ENCODE results near the gene RASA4B.
"Not testable (repeated sequence)": the region's sequence is repeated elsewhere in the genome, so short reads cannot be mapped to it uniquely, and the experiment has no call there.

The RASA4B gene

GRCh38 chr7:102524803-102525202, 7.2 kb upstream of the RASA4B start:
- H4K20me1 ChIP-seq (ENCODE audit: insufficient read depth, low read length); H3K4me3 ChIP-seq (ENCODE audit: low read depth, low read length, poor library complexity, severe bottlenecking); H3K4me1 ChIP-seq (ENCODE audit: insufficient read depth, low read length, severe bottlenecking); H3F3A ChIP-seq (ENCODE audit: insufficient read depth, low read length); H3K27ac ChIP-seq (ENCODE audit: low read depth, low read length, poor library complexity, severe bottlenecking); H3K9ac ChIP-seq (ENCODE audit: low read length); H3K79me2 ChIP-seq (ENCODE audit: insufficient read depth, low read length); H2AFZ ChIP-seq (ENCODE audit: low read length); H3K9me3 ChIP-seq (ENCODE audit: low read length); H3K27me3 ChIP-seq (ENCODE audit: insufficient read depth, low read length); H3K36me3 ChIP-seq (ENCODE audit: insufficient read depth, low read length); H3K9me2 ChIP-seq (ENCODE audit: low read depth, low read length); H3K4me2 ChIP-seq (ENCODE audit: low read length): not testable (repeated sequence)

DNA sequence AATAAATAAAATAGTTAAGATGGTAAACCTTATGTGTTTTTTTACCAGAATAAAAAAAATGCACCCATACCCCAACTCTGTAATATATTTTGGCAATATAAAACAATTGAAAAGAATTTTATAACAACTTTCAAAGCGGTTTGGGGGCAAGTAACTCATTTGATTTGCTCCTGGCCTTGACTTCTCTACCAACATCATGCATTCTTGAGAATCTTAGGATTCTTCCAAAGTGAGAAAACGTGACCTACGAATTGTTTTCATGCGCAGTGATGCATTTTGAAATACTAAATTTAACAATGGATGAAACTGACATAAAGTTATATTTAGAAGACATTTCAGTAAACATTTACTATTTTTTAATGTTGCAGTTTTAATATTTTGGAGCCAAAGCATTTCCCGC, 3.2 kb upstream of the RASA4B start:
- not testable (repeated sequence) for H4K20me1 ChIP-seq (ENCODE audit: insufficient read depth, low read length); H3K9me2 ChIP-seq (ENCODE audit: low read depth, low read length); H3K9me3 ChIP-seq (ENCODE audit: low read length); H2AFZ ChIP-seq (ENCODE audit: low read length); H3K9ac ChIP-seq (ENCODE audit: low read length); H3K79me2 ChIP-seq (ENCODE audit: insufficient read depth, low read length); H3K4me2 ChIP-seq (ENCODE audit: low read length); H3K4me1 ChIP-seq (ENCODE audit: insufficient read depth, low read length, severe bottlenecking); H3F3A ChIP-seq (ENCODE audit: insufficient read depth, low read length); H3K27me3 ChIP-seq (ENCODE audit: insufficient read depth, low read length); H3K27ac ChIP-seq (ENCODE audit: low read depth, low read length, poor library complexity, severe bottlenecking); H3K36me3 ChIP-seq (ENCODE audit: insufficient read depth, low read length); H3K4me3 ChIP-seq (ENCODE audit: low read depth, low read length, poor library complexity, severe bottlenecking)

- not testable (repeated sequence) for H3K9ac ChIP-seq (ENCODE audit: low read length); H4K20me1 ChIP-seq (ENCODE audit: insufficient read depth, low read length); H3K9me3 ChIP-seq (ENCODE audit: low read length)
These were observed 626 bp downstream of the RASA4B start for GRCh38 chr7:102516951-102517350.

GRCh38 chr7:102515889-102516288, 1.7 kb downstream of the RASA4B start:
- H3K79me2 ChIP-seq (ENCODE audit: insufficient read depth, low read length); H3F3A ChIP-seq (ENCODE audit: insufficient read depth, low read length); H3K4me1 ChIP-seq (ENCODE audit: insufficient read depth, low read length, severe bottlenecking); H3K9me3 ChIP-seq (ENCODE audit: low read length); H3K9ac ChIP-seq (ENCODE audit: low read length); H4K20me1 ChIP-seq (ENCODE audit: insufficient read depth, low read length); H2AFZ ChIP-seq (ENCODE audit: low read length); H3K4me2 ChIP-seq (ENCODE audit: low read length); H3K36me3 ChIP-seq (ENCODE audit: insufficient read depth, low read length); H3K9me2 ChIP-seq (ENCODE audit: low read depth, low read length); H3K27me3 ChIP-seq (ENCODE audit: insufficient read depth, low read length); H3K4me3 ChIP-seq (ENCODE audit: low read depth, low read length, poor library complexity, severe bottlenecking); H3K27ac ChIP-seq (ENCODE audit: low read depth, low read length, poor library complexity, severe bottlenecking): not testable (repeated sequence)

More at GRCh38 chr7:102516951-102517350, 626 bp downstream of the RASA4B start:
- H3K9me2 ChIP-seq (ENCODE audit: low read depth, low read length); H3K4me1 ChIP-seq (ENCODE audit: insufficient read depth, low read length, severe bottlenecking); H3K27me3 ChIP-seq (ENCODE audit: insufficient read depth, low read length); H2AFZ ChIP-seq (ENCODE audit: low read length); H3K4me2 ChIP-seq (ENCODE audit: low read length); H3K79me2 ChIP-seq (ENCODE audit: insufficient read depth, low read length); H3K27ac ChIP-seq (ENCODE audit: low read depth, low read length, poor library complexity, severe bottlenecking); H3F3A ChIP-seq (ENCODE audit: insufficient read depth, low read length); H3K4me3 ChIP-seq (ENCODE audit: low read depth, low read length, poor library complexity, severe bottlenecking); H3K36me3 ChIP-seq (ENCODE audit: insufficient read depth, low read length): not testable (repeated sequence)

DNA sequence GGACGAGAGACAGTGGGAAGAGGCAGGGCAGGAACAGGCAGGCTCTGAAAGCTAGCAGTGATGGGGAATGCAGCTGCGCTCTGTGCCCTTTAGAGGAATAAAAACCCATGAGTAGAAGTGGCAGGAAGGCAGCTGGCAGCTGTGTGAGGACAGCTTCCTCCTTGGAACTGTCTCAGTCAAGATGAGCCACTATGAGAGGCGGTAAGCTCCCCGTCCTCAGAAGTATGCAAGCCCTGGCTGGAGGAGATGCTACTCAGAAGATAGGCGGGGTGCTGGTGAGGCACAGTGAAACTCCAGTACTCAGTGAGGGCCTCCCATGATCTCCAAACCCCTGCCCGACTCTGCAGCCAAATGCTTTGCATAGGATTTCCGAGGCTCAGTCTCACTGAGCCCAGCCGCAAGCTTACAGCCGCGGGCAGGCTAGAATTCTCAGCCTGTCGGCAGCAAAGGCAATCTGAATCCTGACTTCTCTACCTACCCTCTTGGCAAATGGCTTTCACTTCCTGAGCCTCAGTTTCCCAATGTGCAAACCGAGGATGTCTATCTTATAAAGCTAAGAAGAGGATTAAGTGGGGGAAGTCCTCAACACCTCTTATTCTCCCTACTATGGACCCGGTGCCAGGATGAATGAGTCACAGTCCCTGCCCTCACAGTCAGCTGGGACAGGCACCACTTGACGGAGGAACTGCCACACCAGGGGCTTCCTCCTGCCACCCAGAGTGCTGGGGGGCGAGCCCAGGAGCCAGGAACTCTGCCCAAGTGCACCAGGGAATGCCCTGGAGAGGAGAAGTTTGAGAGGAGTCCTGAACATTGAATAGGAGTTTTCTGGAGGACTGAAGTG, 2.5 kb downstream of the RASA4B start:
- not testable (repeated sequence) for H3K9ac ChIP-seq (ENCODE audit: low read length); H3K36me3 ChIP-seq (ENCODE audit: insufficient read depth, low read length)

DNA sequence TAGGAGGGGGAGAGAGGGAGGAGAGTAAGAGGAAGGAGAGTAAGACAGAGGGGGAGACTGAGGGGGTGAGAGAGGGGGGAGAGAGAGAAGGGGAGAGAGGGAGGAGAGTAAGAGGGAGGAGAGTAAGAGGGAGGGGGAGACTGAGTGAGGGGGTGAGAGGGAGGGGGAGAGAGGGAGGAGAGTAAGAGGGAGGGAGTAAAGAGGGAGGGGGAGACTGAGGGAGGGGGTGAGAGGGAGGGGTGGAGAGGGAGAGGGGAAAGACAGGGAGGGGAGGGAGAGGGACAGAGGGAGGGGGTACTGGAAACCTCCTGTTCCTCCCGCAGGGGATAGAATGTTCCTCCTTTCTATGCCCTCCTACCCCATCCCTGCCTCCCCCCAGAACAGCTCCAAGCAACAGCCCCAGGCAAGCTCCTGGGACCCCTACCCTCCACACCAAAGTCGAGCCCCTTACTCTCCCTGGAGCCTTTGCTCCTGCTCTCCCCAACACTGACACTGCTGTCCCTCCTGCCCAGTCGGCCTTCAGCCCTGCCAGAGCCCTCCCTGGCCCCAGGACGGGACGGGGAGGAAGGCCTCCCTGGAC, 4.8 kb downstream of the RASA4B start:
- H3K4me1 ChIP-seq (ENCODE audit: insufficient read depth, low read length, severe bottlenecking); H3F3A ChIP-seq (ENCODE audit: insufficient read depth, low read length); H3K9me2 ChIP-seq (ENCODE audit: low read depth, low read length); H3K4me2 ChIP-seq (ENCODE audit: low read length); H3K27ac ChIP-seq (ENCODE audit: low read depth, low read length, poor library complexity, severe bottlenecking); H4K20me1 ChIP-seq (ENCODE audit: insufficient read depth, low read length); H3K9ac ChIP-seq (ENCODE audit: low read length); H3K9me3 ChIP-seq (ENCODE audit: low read length); H2AFZ ChIP-seq (ENCODE audit: low read length); H3K36me3 ChIP-seq (ENCODE audit: insufficient read depth, low read length); H3K79me2 ChIP-seq (ENCODE audit: insufficient read depth, low read length); H3K27me3 ChIP-seq (ENCODE audit: insufficient read depth, low read length); H3K4me3 ChIP-seq (ENCODE audit: low read depth, low read length, poor library complexity, severe bottlenecking): not testable (repeated sequence)

More for the DNA sequence above, 2.5 kb downstream of the RASA4B start:
- not testable (repeated sequence) for H3K79me2 ChIP-seq (ENCODE audit: insufficient read depth, low read length); H3K9me3 ChIP-seq (ENCODE audit: low read length); H3K4me1 ChIP-seq (ENCODE audit: insufficient read depth, low read length, severe bottlenecking); H3F3A ChIP-seq (ENCODE audit: insufficient read depth, low read length); H3K4me3 ChIP-seq (ENCODE audit: low read depth, low read length, poor library complexity, severe bottlenecking); H3K9me2 ChIP-seq (ENCODE audit: low read depth, low read length); H4K20me1 ChIP-seq (ENCODE audit: insufficient read depth, low read length); H3K27me3 ChIP-seq (ENCODE audit: insufficient read depth, low read length); H2AFZ ChIP-seq (ENCODE audit: low read length); H3K27ac ChIP-seq (ENCODE audit: low read depth, low read length, poor library complexity, severe bottlenecking); H3K4me2 ChIP-seq (ENCODE audit: low read length)

DNA sequence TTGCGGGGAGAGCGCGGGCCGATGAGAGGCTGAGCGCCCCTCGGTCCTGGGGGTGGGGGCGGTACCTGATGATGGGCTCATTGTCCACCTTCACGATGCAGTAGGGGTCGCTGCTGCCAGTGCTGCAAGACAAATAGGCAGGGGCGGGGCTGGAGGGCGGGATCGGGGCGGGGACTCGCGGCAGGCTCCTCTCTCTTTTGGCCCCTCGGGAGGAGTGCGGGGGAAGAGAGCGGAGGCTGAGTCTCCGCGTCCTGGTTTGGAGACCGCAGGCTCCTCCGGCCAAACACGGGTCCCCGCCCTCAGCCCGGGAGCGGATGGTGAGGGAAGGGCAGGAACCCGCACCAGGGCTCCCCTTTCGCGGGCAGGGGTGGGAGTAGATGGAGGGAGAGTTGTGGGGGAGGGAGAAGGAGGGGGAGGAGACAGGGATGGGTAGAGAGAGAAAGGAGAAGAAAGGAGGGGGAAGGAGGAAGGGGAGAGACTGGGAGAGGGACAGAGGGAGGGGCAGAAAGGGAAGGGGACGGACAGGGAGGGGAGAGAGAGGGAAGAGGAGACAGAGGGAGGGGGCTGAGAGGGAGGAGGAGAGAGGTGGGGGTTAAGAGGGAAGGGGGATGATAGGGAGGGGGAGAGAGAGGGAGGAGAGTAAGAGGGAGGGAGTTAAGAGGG, 5.6 kb downstream of the RASA4B start:
- not testable (repeated sequence) for H3K4me2 ChIP-seq (ENCODE audit: low read length); H4K20me1 ChIP-seq (ENCODE audit: insufficient read depth, low read length); H3K4me1 ChIP-seq (ENCODE audit: insufficient read depth, low read length, severe bottlenecking); H3K4me3 ChIP-seq (ENCODE audit: low read depth, low read length, poor library complexity, severe bottlenecking); H2AFZ ChIP-seq (ENCODE audit: low read length); H3K9me2 ChIP-seq (ENCODE audit: low read depth, low read length); H3K9me3 ChIP-seq (ENCODE audit: low read length); H3K79me2 ChIP-seq (ENCODE audit: insufficient read depth, low read length); H3K36me3 ChIP-seq (ENCODE audit: insufficient read depth, low read length); H3F3A ChIP-seq (ENCODE audit: insufficient read depth, low read length); H3K27me3 ChIP-seq (ENCODE audit: insufficient read depth, low read length); H3K9ac ChIP-seq (ENCODE audit: low read length); H3K27ac ChIP-seq (ENCODE audit: low read depth, low read length, poor library complexity, severe bottlenecking)
